Stomach (tissue), 9 donors: ENCODE measurements around the gene DLL4. TPM values are rescaled to one million over a fixed set of nuclear protein-coding genes. Genes with fewer than 3 reads are reported as not detected.

ENCODE experiments used
- DNase-seq, 2 donors: peaks; one replicate each; pipeline versions ENCODE4 v3.0.0 to v3.0.0-alpha.2; 2013 to 2019
- H3K27ac ChIP-seq, 5 donors: fragments of 200-600 bp in 4 of 5; sonication (generic) in 4 of 5; one replicate each; pipeline ENCODE4 v1.5.1; 2013 to 2019; ENCODE audit warnings: mild to moderate bottlenecking in 1 of 5, moderate library complexity in 1 of 5
- H3K27me3 ChIP-seq, 3 donors: fragments of 200-600 bp; sonication (generic); one replicate each; pipeline ENCODE4 v1.5.1; 2017 to 2019; ENCODE audit warnings: mixed run types in 1 of 3
- H3K36me3 ChIP-seq, 4 donors: fragments of 200-600 bp; sonication (generic); 1 replicate in 3 of 4; 2 replicates in 1 of 4; pipeline ENCODE4 v1.5.1; 2016 to 2019
- H3K4me1 ChIP-seq, 4 donors: fragments of 200-600 bp; sonication (generic); one replicate each; pipeline ENCODE4 v1.5.1; 2016 to 2019
- H3K4me3 ChIP-seq, 4 donors: fragments of 200-600 bp; sonication (generic) in 3 of 4; one replicate each; pipeline ENCODE4 v1.5.1; 2016 to 2019; ENCODE audit warnings: mild to moderate bottlenecking in 1 of 4
- H3K9me3 ChIP-seq, 4 donors: fragments of 200-600 bp; sonication (generic); one replicate each; pipeline ENCODE4 v1.5.1; 2016 to 2019
- CTCF ChIP-seq, 7 experiments: fragments of 450-650 bp in 4 of 7; fragments of 200-600 bp in 3 of 7; sonication (generic) in 3 of 7; IDR thresholded peaks; one replicate each; pipeline ENCODE4 v1.5.1; 2016 to 2019; ENCODE audit warnings: antibody characterized with exemption in 7 of 7, control low read depth in 2 of 7, mild to moderate bottlenecking in 1 of 7
- EP300 ChIP-seq: sonication (generic); formaldehyde crosslinking; IDR thresholded peaks from one replicate; pipeline ENCODE4 v1.6.1; 2017; ENCODE audit warnings: antibody characterized with exemption
- POLR2A ChIP-seq, 4 donors: fragments of 450-650 bp; IDR thresholded peaks; one replicate each; pipeline ENCODE4 v1.6.1; 2016; ENCODE audit warnings: antibody characterized with exemption in 4 of 4, control low read depth in 2 of 4, mild to moderate bottlenecking in 1 of 4, moderate library complexity in 1 of 4
- POLR2AphosphoS5 ChIP-seq, 3 donors: sonication (generic); formaldehyde crosslinking; IDR thresholded peaks; one replicate each; pipeline ENCODE4 v1.6.1; 2016; ENCODE audit warnings: antibody characterized with exemption in 3 of 3
- WGBS, 5 donors: extraction: QIAGEN DNeasy Blood & Tissue Kit in 3 of 5; methylation state at CpG; one replicate each; pipeline versions ENCODE4 v1.1.5 to v1.1.7; 2013 to 2018; 5-methylcytosine and 5-hydroxymethylcytosine counted together
- intact Hi-C: fragments of 100-400 bp; cut with DNase I; formaldehyde crosslinking; loops from one replicate; pipeline ENCODE4 v1.15.1; 2023; ENCODE audit warnings: low total_unique reads
- polyA plus RNA-seq, 3 donors: library from polyadenylated mRNA; stranded (reverse); fragments of 200-250 nt; gene quantifications; one replicate each; pipeline ENCODE4 v1.2.3, GENCODE V29; 2013
- total RNA-seq, 5 donors: library from RNA; depleted of rRNA; stranded (reverse); fragments of >200 nt; gene quantifications; one replicate each; pipeline versions ENCODE4 v1.1.0 to v1.2.3, GENCODE V29; 2014 to 2016
- donor health status: healthy with polysubstance abuse.
- donor health status: Bipolar disorder and iron deficiency.
- donor health status: healthy.

Gene DLL4
- total and polyA plus RNA-seq, 8 donors = 0.56 to 20.0 (median 2.0) TPM

- intact Hi-C loops = loop anchor here (5.0 kb wide), 1 partner anchor 283 kb away; no protein-coding TSS in a partner anchor
- no peak for DNase-seq
- Histone ChIP-seq H3K27ac (no peak overlapping the region), H3K27me3 (no peaks in the 10 kb centered on the region), H3K4me3 (no peak overlapping the region), H3K9me3 (no peaks in the 10 kb centered on the region), H3K36me3 (peaks cover 52 to 86% (median 82%) of the 10 kb centered on the region in 4 donors), H3K4me1 (peaks cover 11 to 79% (median 48%) of the 10 kb centered on the region in 4 donors)
- TF ChIP-seq POLR2A (IDR thresholded peaks at IDR 0.05) = no peak
- WGBS, 5 donors = 88 to 92% (median 91%) methylated on average over 30 to 33 of the region's 33 CpGs
Measured at GRCh38 chr15:40899536-40900207, 29.5 kb upstream of the DLL4 start.

- no peak for DNase-seq
- H3K27ac ChIP-seq = no peak overlapping the region
- WGBS, 5 donors = 90 to 91% (median 90%) methylated on average over 24 to 36 of the region's 36 CpGs
Measured at GRCh38 chr15:40900256-40901052, 28.7 kb upstream of the DLL4 start.

GRCh38 chr15:40901053-40901443 lies 28.1 kb upstream of the DLL4 start:
- Histone ChIP-seq H3K4me1 (peaks cover 6 to 79% (median 46%) of the 10 kb centered on the region in 4 donors), H3K36me3 (peaks cover 51 to 87% (median 81%) of the 10 kb centered on the region in 4 donors), H3K27me3 (no peaks in the 10 kb centered on the region), H3K27ac (no peak overlapping the region), H3K9me3 (no peaks in the 10 kb centered on the region), H3K4me3 (no peak overlapping the region)
- TF ChIP-seq POLR2AphosphoS5 (IDR thresholded peaks at IDR 0.05) (no peak), EP300 (no peak), POLR2A (IDR thresholded peaks at IDR 0.05) (no peak), CTCF (IDR thresholded peaks at IDR 0.05) (no peak)
- WGBS, 5 donors = 70 to 79% (median 74%) methylated on average over 5 of the region's 5 CpGs
- intact Hi-C loops = loop anchor here (5.0 kb wide), 1 partner anchor 281 kb away; no protein-coding TSS in a partner anchor
- DNase-seq = no peak

More at GRCh38 chr15:40900256-40901052, 28.7 kb upstream of the DLL4 start:
- no peak for TF ChIP-seq CTCF (IDR thresholded peaks at IDR 0.05)
- TF ChIP-seq EP300 = no peak
- no peak for TF ChIP-seq POLR2A (IDR thresholded peaks at IDR 0.05)
- TF ChIP-seq POLR2AphosphoS5 (IDR thresholded peaks at IDR 0.05) = no peak
- Histone ChIP-seq H3K27me3 (no peaks in the 10 kb centered on the region), H3K36me3 (peaks cover 52 to 90% (median 84%) of the 10 kb centered on the region in 4 donors), H3K4me3 (no peak overlapping the region), H3K9me3 (no peaks in the 10 kb centered on the region), H3K4me1 (peaks cover 6 to 79% (median 46%) of the 10 kb centered on the region in 4 donors)
- intact Hi-C loops = loop anchor here (5.0 kb wide), 1 partner anchor 282 kb away; no protein-coding TSS in a partner anchor

- TF ChIP-seq CTCF (IDR thresholded peaks at IDR 0.05) (no peak), POLR2A (IDR thresholded peaks at IDR 0.05) (no peak), EP300 (no peak), POLR2AphosphoS5 (IDR thresholded peaks at IDR 0.05) (no peak)
- peak in 1 of 2 donors; percentile 37 for DNase-seq
- H3K4me1 ChIP-seq = peaks cover 24 to 83% (median 63%) of the 10 kb centered on the region in 4 donors
- H3K27ac ChIP-seq = peak overlapping the region in 3 of 5 donors; percentile 48 to 91 (median 88)
- intact Hi-C loops = loop anchor here (5.0 kb wide), 1 partner anchor 279 kb away; no protein-coding TSS in a partner anchor
- H3K36me3 ChIP-seq = peaks cover 50 to 69% (median 62%) of the 10 kb centered on the region in 4 donors
- 74 to 82% (median 79%) methylated on average over 25 to 33 of the region's 33 CpGs for WGBS, 5 donors
- H3K4me3 ChIP-seq = no peak overlapping the region
- no peaks in the 10 kb centered on the region for H3K9me3 ChIP-seq
- no peaks in the 10 kb centered on the region for H3K27me3 ChIP-seq
Measured at GRCh38 chr15:40902605-40903561, 26.3 kb upstream of the DLL4 start.
